NCI-H748 (cell line): Measurements from ENCODE around the gene HCFC1R1.

Source experiments
- DNase-seq: peaks from one replicate; lab custom pipeline; 2025; ENCODE audit not compliant: unreplicated experiment; lab: John Stamatoyannopoulos, UW

Gene HCFC1R1

GRCh38 chr16:2976673-2977072 lies 47.1 kb downstream of the HCFC1R1 start:
- DNase-seq, result no peak

- no peak for DNase-seq
Measured at GRCh38 chr16:2976201-2976600, 47.5 kb downstream of the HCFC1R1 start.

GRCh38 chr16:2975161-2975795 lies 48.5 kb downstream of the HCFC1R1 start:
- DNase-seq, result no peak

GRCh38 chr16:2974319-2975056 lies 49.3 kb downstream of the HCFC1R1 start:
- no peak for DNase-seq

- no peak for DNase-seq
Measured at GRCh38 chr16:2973605-2974318, 50.0 kb downstream of the HCFC1R1 start.

- no peak for DNase-seq
Measured at GRCh38 chr16:2973093-2973492, 50.6 kb downstream of the HCFC1R1 start.
